NCI-H2196 treated with DMSO at 0.1 percent for 48 hours (cell line): ENCODE data around the gene STYXL1.

Source experiments
- DNase-seq: peaks from one replicate; lab custom pipeline; 2025; ENCODE audit not compliant: unreplicated experiment; lab: John Stamatoyannopoulos, UW

The STYXL1 gene

GRCh38 chr7:75981453-75982305 lies 66.1 kb downstream of the STYXL1 start:
- DNase-seq: no peak

GRCh38 chr7:75981203-75981452 lies 66.7 kb downstream of the STYXL1 start:
- no peak for DNase-seq

- no peak for DNase-seq
Measured at GRCh38 chr7:75980430-75981202, 67.2 kb downstream of the STYXL1 start.

GRCh38 chr7:75979759-75980429 lies 67.9 kb downstream of the STYXL1 start:
- DNase-seq: no peak

GRCh38 chr7:75977743-75978142 lies 70.1 kb downstream of the STYXL1 start:
- DNase-seq: no peak

GRCh38 chr7:75971961-75972763 lies 75.6 kb downstream of the STYXL1 start:
- DNase-seq: no peak

GRCh38 chr7:75971309-75971960 lies 76.4 kb downstream of the STYXL1 start:
- no peak for DNase-seq

GRCh38 chr7:75969704-75970498 lies 77.9 kb downstream of the STYXL1 start:
- DNase-seq: no peak

GRCh38 chr7:75969182-75969581 lies 78.6 kb downstream of the STYXL1 start:
- no peak for DNase-seq

GRCh38 chr7:75968561-75969001 lies 79.2 kb downstream of the STYXL1 start:
- no peak for DNase-seq

GRCh38 chr7:75968012-75968411 lies 79.8 kb downstream of the STYXL1 start:
- no peak for DNase-seq

- DNase-seq: no peak
Measured at GRCh38 chr7:75967487-75967997, 80.3 kb downstream of the STYXL1 start.

- DNase-seq: no peak
Measured at GRCh38 chr7:75967055-75967454, 80.7 kb downstream of the STYXL1 start.

GRCh38 chr7:75966190-75966961 lies 81.4 kb downstream of the STYXL1 start:
- DNase-seq: peak; percentile 79

GRCh38 chr7:75965617-75966016 lies 82.2 kb downstream of the STYXL1 start:
- DNase-seq: no peak

- DNase-seq: no peak
Measured at GRCh38 chr7:75963381-75963995, 84.3 kb downstream of the STYXL1 start.

GRCh38 chr7:75962607-75963380 lies 85.0 kb downstream of the STYXL1 start:
- no peak for DNase-seq

- no peak for DNase-seq
Measured at GRCh38 chr7:75961218-75961617, 86.6 kb downstream of the STYXL1 start.
